Stimulated activated CD8-positive, alpha-beta memory T cell treated with anti-CD3 and anti-CD28 coated beads, Interleukin-4, amount 100 ng/mL, for 1 hour (primary cell): ENCODE measurements around the gene FMOD.

Experiments
- DNase-seq, 2 donors: peaks; one replicate each; pipeline ENCODE4 v3.0.0-alpha.2; 2020; ENCODE audit warnings: low read depth in 2 of 2, low spot score in 1 of 2

Gene FMOD

GRCh38 chr1:203351037-203351625 lies at the start of gene FMOD:
FMOD (minus strand) TSS chr1:203351122; CDS start chr1:203348270, 2,852 bp downstream.
- no peak for DNase-seq

- no peak for DNase-seq
These were observed 45.8 kb upstream of the FMOD start for GRCh38 chr1:203396595-203397194.

GRCh38 chr1:203395751-203396150 lies 44.8 kb upstream of the FMOD start:
- DNase-seq, result no peak

- DNase-seq, result no peak
These were observed 39.4 kb upstream of the FMOD start for GRCh38 chr1:203390298-203390697.

DNA sequence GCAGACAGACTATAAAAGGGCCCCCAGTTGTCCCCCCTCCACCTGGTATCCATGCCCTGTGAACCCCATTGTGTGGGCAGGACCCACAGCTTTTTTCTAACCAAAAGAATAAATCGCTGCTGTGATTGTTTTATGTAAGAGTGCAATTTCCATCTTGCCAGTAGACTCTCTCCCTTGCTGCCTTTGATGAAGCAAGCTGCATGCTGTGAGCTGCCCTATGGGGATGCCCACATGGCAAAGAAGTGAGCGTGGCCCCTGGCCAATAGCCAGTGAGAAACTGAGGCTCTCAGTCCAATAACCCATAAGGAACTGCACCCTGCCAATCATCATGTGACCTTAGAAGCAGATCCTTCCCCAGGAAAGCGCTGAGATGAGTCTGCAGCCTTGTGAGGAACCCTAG lies 37.8 kb upstream of the FMOD start:
- DNase-seq, result no peak

DNA sequence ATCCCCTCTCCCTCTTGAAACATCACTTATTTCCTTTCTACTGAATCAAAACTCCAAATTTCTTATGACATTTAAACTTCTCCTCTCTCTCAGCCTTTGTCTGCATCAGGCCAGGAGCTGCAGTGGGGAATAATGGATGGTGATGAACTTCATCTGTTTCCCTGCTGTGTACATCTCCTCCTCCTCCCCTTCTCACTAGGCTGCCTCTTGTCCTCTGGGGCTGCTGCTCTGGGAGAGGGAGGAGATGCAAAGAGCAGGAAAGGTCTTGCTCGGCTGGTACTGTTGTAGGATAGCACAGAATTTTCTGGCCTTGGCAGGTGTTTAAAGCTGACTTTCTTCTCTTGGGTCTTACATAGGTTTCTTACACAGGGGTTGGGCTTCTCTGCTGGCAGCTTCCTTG lies 31.1 kb upstream of the FMOD start:
- no peak for DNase-seq

GRCh38 chr1:203381151-203381751 lies 30.3 kb upstream of the FMOD start:
- no peak for DNase-seq

GRCh38 chr1:203380420-203381150 lies 29.7 kb upstream of the FMOD start:
- no peak for DNase-seq

DNA sequence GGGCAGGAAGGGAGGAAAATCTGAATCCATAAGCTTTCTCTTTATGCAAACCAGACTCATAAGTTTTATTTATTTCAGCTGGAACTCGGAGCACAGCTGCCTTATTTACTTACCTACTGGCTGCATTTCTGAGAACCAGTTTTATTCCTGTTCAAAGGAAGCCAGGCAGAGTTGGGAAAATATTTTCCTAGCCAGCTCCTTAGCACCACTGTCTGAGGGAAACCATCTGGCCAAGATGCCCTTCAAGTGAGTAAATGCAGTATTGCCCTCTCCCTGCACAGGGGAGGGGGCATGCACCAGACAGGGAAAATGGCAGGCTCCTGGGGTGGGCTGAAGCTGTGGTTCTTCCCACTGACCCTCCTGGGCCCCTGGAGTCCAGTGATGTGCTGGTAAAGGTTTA lies 28.9 kb upstream of the FMOD start:
- DNase-seq, result no peak

GRCh38 chr1:203378556-203379245 lies 27.8 kb upstream of the FMOD start:
- no peak for DNase-seq

DNA sequence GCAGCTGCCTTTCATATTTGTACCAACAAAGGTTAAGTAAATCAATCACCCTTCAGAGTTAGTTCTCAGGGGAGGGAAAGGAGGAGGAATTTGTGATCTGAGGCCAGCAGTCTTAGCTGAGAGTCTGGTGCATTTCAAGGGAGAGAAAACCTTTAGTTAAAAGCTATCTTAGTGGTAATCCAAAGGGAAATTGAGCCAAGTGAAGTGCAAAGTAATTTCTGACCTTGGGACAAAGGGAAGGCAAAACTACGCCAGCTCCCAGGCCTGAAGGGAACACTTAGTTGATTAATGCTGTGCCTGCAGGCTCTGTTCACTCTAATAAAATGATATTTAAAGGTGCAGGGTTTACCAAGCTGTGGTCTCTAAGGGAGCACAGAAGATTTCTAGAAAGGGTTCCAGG lies 23.1 kb upstream of the FMOD start:
- no peak for DNase-seq

- DNase-seq, result no peak
These were observed 22.1 kb upstream of the FMOD start for GRCh38 chr1:203373002-203373401.

DNA sequence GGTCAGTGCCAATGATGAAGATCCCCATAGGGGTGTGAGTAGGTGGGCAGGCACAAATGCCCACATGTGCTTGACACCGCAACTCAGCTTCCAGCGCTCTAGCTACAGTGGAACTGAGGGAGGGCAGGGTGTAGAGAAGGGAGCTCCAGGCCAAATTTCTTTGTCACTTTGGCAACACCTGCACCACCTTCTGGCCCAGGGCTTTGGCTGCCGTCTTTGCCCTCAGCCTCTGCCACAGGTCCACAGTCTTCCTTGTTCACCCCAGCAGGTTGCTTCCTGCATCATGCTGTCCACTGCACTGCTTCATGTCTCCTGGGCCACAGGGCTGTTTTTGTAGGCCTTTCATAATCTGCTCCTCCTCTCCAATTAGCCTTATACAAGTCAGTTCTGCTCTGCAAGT lies 20.4 kb upstream of the FMOD start:
- DNase-seq, result no peak

- no peak for DNase-seq
These were observed 18.7 kb upstream of the FMOD start for GRCh38 chr1:203369666-203370065.

- no peak for DNase-seq
These were observed 17.9 kb upstream of the FMOD start for GRCh38 chr1:203368624-203369451.

- DNase-seq, result no peak
These were observed 16.1 kb upstream of the FMOD start for GRCh38 chr1:203367057-203367456.

DNA sequence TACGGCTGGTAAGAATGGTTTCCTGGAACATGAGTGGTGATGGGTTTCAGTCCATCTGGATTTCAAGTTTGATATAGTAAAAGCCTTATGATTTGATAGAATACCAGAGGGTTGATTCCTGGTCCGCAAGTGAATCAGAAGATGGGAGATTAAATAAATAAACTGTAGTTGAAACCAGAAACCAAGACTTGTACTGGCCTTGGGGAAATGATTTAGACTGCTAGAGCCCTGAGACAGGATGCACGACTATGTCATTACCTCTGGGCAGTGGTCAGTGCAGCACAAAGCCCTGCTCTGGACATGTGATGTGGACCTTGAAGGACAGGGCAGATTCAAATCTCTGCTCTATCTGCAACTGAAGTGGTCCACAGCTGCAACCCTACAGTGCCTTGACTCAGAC lies 15.6 kb upstream of the FMOD start:
- no peak for DNase-seq

- no peak for DNase-seq
These were observed 13.9 kb upstream of the FMOD start for GRCh38 chr1:203364806-203365205.

GRCh38 chr1:203364094-203364801 lies 13.3 kb upstream of the FMOD start:
- no peak for DNase-seq

DNA sequence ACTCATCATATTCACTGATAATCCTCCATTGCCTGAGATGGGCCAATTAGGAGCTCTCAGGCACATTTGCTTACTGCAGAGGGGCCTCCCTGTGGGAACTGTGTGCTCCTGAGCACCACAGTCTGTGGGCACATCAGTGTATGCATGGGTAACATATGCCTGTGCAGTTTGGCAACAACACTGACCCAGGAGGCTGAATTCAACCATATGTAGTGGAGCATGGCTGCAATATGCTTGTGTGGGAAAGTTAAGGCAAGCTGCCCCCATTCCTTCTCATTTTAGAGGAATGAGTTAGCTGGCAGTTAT lies 11.8 kb upstream of the FMOD start:
- no peak for DNase-seq
